OCI-LY3 (cell line): Measurements from ENCODE around the gene ZNF774.

Experiments used
- CTCF ChIP-seq: fragments of 200-600, 300-600 bp; sonication (generic); IDR thresholded peaks from 2 replicates; pipeline ENCODE4 v1.5.1; 2014; ENCODE audit warnings: antibody characterized with exemption, low read length, low read depth
- EZH2phosphoT487 ChIP-seq: fragments of 200-600 bp; shearing (Covaris generic); IDR thresholded peaks from 2 replicates; pipeline ENCODE4 v1.6.1; 2018; ENCODE audit warnings: antibody characterized with exemption, mixed run types, low read depth

GRCh38 chr15:90411176-90411575 is 59.1 kb downstream of the ZNF774 start:
- no peak for TF ChIP-seq CTCF
- no peak for TF ChIP-seq EZH2phosphoT487
